ENCODE results near the gene CACYBP.

The CACYBP gene

GRCh38 chr1:174990382-174990999 is 9.3 kb upstream of the CACYBP start:
- DNase-seq (ENCODE audit: extremely low read depth, low read depth) = no peak
- TF ChIP-seq CTCF (IDR thresholded peaks at IDR 0.05; ENCODE audit: low read depth, low read length) = no peak

- TF ChIP-seq CTCF (IDR thresholded peaks at IDR 0.05; ENCODE audit: low read depth, low read length) = no peak
- DNase-seq (ENCODE audit: extremely low read depth, low read depth) = no peak
These were observed 8.3 kb upstream of the CACYBP start for GRCh38 chr1:174991473-174991872.

GRCh38 chr1:174995121-174995520 is 4.6 kb upstream of the CACYBP start:
- TF ChIP-seq CTCF (IDR thresholded peaks at IDR 0.05; ENCODE audit: low read depth, low read length) = no peak
- no peak for DNase-seq (ENCODE audit: extremely low read depth, low read depth)

- no peak for DNase-seq (ENCODE audit: extremely low read depth, low read depth)
- no peak for TF ChIP-seq CTCF (IDR thresholded peaks at IDR 0.05; ENCODE audit: low read depth, low read length)
These were observed 3.8 kb upstream of the CACYBP start for GRCh38 chr1:174995916-174996315.

GRCh38 chr1:174996476-174996875 is 3.3 kb upstream of the CACYBP start:
- no peak for DNase-seq (ENCODE audit: extremely low read depth, low read depth)
- TF ChIP-seq CTCF (IDR thresholded peaks at IDR 0.05; ENCODE audit: low read depth, low read length) = no peak

- no peak for DNase-seq (ENCODE audit: extremely low read depth, low read depth)
- no peak for TF ChIP-seq CTCF (IDR thresholded peaks at IDR 0.05; ENCODE audit: low read depth, low read length)
These were observed 2.7 kb upstream of the CACYBP start for GRCh38 chr1:174997041-174997440.

GRCh38 chr1:174998569-174999215 is 1.1 kb upstream of the CACYBP start:
- TF ChIP-seq CTCF (IDR thresholded peaks at IDR 0.05; ENCODE audit: low read depth, low read length) = peak; percentile 74
- no peak for DNase-seq (ENCODE audit: extremely low read depth, low read depth)

All from AG09319 (cell line).